Left kidney (tissue), 2 donors: ENCODE data around the gene CCNT1. TPM values are rescaled to one million over a fixed set of nuclear protein-coding genes. Genes with fewer than 3 reads are reported as not detected.
A peak's percentile ranks its signal among the peaks of the same experiment; 100 is the strongest.
"Not testable (repeated sequence)": the region's sequence is repeated elsewhere in the genome, so short reads cannot be mapped to it uniquely, and the experiment has no call there.

Experiments
- DNase-seq: peaks from one replicate; pipeline ENCODE4 v3.0.0-alpha.2; 2013
- polyA plus RNA-seq: library from polyadenylated mRNA; unstranded; fragments of 120-200 nt; gene quantifications from one replicate; pipeline ENCODE4 v1.2.1, GENCODE V29; 2013; ENCODE audit not compliant: insufficient read length

Gene CCNT1
- polyA plus RNA-seq, 1 donor = 40.2 TPM

DNA sequence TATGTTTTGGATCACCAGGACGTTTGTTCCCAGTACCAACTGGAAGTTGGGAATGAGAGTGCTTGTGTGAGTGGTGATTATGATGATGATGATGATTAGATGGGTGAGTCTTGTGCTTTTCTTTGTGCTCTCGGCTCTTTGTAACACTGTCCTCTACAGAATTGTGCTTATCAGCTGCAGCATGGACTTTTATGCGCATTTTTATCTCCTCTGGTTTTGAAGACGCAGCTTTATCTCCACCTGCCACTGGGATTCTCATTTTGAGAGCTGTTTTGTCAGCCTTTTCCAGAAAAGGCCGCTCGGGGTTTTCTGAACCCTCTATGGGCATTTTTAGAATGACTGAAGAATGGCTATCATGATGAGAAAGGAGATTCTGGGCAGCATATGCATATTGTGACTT is 22.9 kb downstream of the CCNT1 start:
- no peak for DNase-seq

DNA sequence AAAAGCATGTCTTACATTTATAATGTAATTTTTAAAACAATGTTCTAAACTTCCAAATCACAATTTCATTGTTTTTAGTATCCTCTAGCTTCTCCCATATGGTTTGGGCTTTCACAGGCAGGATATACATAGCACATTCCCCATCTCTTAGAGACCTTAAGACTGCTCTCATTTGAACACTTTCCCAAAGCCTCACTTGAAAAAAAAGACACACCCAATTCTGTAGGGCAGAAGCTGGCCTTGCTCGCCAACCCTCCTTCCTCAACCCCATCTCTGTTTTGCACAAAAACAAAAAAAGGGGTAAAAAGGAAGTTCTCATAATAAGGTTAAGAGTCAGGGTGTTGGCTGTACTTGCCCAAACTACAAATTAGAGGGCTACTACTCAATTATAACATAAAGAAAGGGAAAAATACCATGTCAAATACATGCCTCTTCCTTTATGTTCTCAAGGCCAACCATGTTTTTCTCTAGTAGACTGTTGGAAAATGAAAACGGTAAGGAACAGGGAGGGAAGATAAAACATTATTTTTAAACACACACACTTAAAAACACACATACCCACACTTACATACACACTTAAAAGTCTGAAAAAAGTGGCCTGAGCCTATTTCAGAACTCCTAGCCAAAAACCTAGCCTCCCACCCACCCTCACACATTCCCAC is 24.6 kb downstream of the CCNT1 start:
- DNase-seq = no peak

DNA sequence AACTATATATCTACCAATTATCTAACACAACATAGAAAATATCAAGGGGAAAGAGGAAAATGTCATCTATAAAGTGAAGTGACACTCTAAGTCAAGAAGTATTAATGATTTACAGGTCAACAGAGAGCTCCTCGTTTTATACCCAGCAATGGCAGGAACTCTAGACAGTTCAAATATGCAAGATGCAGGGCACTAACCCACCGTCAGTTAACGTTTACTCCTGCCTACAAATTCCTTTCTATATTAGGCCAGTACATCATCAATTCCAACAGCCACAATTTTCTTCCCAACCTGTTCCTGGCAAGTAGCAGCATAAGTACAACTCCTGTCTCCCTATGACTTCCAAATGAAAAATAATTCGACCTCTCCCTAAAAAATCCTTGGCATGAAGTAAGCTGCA is 25.5 kb downstream of the CCNT1 start:
- no peak for DNase-seq

DNA sequence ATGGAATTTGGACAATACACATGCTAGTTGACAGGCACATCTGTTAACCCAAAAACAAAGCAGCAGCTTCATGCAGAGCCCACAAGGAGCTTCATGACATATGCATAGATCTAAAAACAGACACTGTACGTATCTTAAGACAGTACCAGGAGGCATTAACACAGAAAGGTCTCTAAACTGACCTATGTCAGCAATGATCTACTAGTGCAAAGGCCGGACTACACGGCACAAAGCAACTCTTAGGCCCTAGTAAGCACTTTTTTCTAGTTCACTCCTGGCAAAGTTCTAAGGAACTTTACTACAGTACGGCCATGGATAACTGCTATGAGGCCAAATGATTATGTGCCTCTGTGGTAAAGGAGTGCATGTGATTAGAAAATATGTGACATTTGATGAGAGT is 26.1 kb downstream of the CCNT1 start:
- no peak for DNase-seq

DNA sequence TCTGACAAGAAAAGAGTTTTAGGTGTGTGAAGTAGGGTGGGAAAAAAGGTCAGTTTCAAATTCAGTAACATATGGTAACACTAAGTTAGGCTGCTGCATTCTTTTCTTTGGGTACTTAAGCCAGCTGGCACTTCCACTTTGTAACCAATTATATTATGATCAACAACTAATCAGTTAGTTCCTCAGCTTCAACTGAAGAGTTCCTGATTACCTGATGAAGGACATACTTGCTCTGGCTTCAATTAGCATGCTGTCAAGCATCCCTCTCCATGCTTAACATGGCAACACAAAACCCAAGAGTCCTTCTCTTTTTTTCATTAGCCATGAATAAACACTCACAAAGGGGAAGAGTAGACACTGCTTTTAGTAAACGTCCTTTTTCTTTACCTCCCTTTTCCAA is 27.7 kb downstream of the CCNT1 start:
- DNase-seq = no peak

DNA sequence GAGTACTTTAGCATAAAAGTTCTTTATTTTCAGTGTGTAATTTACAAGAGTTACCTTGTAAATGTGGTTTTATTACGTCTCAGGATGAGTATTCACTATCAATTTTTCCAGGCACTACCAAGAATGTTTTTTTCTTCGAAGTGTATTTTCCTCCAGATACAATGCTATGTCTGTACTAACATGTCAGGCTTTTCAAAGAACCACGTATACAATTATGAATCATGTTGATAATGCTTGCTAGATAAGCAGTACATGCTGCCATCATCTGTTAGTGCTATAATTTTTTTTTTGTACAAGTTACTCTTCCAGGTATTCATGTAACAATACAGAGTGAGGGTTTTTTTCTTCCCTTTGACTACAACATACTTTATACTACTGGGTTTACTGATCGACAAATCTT is 28.9 kb downstream of the CCNT1 start:
- no peak for DNase-seq

DNA sequence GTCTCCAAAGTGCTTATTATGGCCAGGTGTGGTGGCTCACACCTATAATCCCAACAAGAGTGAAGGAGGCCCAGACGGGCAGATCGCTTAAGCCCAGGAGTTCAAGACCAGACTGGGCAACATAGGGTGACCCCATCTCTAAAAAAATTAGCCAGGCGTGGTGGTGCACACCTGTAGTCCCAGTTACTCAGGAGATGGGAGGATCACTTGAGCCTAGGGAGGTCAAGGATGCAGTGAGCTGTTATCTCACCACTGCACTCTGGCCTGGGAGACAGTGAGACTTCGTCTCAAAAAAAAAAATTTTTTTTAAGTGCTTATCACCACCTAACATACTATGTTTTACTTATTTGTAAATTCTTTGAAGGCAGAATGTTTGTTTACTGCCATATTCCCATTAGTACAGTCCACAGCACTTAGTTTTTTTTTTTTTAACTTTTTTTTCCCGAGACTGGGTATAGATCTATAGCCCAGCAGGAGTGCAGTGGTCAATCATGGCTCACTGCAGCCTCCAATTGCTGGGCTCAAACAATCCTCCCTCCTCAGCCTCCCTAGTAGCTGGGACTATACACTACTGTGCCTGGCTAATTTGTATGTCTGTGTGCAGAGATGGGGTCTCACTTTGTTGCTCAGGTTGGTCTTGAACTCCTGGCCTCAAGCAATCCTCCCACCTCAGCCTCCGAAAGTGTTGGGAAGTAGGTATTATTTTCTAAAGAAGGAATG is 29.7 kb downstream of the CCNT1 start:
- no peak for DNase-seq

DNA sequence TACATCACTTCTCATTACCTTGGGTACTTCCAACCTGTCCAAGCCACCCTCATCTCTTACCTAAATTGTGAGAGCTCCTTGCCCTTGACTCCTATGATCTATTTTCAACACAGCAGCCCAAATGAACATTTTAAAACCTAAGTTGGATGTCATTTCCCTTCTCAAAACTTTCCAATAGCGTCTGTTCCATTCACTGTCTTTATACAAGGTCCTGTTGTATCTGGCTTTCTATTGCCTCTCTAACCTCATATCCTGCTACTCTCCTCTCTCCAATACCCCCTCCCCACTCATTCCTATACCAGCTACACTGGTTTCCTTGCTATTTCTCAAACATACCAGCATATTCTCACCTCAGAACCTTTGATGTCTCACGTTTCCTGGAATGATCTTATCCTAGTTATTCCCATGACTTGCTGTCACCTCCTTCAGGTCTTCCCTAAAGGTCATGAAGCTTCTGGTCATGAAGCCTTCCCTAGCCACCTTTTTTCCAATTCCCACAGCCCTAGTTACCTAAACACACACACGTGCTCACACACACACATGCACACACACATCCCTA is 30.4 kb downstream of the CCNT1 start:
- DNase-seq = no peak

DNA sequence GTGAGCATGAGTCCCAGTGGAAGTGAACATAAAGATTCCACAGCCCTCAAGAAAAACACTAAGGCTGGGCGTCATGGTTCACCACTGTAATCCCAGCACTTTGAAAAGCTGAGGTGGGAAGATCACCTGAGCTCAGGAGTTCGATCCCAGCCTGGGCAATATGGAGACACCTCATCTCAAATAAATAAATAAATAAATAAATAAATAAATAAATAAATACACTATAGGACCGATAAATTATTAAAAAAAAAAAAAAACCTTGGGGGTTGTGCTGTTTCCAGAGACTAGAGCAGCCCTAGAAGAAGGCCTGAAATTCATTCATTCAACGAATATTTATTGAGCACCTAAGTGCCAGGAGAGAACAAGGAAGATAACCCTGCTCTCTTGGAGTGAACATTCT is 33.0 kb downstream of the CCNT1 start:
- DNase-seq = no peak

DNA sequence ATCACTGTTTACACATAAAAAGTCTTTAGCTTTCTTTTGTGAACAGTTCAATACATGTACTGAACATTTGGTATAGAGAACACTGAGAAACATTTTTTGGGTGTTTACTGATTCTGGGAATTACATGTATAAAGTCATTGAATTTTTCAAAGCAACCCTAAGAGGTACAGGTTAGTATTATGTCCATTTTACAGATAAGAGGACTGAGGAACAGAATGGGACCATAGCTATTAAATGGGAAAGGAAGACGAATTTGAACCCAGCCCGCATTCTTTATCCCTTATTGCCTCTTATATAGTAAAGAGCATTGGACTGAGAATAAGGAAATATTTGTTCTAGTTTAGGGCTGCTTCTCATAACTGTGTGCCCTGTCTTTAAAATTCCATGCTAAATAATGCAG is 33.6 kb downstream of the CCNT1 start:
- no peak for DNase-seq

DNA sequence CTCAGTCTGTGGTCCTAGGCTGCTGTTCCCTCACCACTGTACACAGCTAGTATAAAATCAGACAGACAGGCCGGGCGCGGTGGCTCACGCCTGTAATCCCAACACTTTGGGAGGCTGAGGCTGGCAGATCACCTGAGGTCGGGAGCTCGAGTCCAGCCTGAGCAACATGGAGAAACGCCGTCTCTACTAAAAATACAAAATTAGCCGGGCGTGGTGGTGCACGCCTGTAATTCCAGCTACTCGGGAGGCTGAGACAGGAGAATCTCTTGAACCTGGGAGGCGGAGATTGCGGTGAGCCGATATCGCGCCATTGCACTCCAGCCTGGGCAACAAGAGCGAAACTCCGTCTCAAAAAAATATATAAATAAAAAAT is 34.0 kb downstream of the CCNT1 start:
- not testable (repeated sequence) for DNase-seq

DNA sequence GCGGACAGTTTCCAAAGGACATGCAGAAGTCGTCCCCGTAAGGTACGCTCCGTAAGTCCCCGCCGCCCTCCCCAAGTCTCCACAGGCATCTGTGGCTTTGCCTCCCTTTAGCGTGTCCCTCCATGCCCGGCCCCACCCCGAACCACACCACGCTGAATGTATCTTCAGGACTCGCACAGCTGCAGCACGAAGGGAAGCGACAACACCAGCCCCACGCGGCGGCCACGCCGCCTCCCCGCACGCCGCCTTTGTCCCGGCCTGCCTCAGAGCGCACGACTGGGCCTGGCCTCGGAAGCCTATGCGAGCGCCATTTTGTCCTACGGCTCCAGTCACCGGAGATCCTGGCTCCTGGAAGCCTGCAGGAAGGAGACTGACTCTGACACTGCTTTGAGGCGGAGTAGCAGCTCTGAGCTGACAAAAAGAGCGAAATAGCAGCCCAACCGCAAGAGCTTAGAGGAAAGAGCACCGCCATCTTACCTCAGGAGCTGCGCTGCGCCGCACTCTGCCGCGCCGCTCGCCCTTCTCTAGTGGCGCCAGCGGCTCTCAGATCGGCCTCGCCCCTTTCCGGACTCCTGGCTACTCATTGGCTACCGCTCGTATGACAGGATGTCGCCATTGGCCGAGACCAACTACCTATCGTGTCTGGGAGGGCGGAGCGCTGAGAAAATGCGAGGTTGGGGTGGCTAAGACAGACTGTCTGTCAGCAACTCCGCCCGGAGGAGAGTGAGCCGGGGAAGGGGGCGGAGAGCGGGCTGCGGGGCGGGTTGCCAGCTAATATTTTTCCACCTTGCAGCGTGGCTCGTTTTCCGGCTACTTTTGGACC is 34.6 kb downstream of the CCNT1 start, which contains the start of gene KANSL2:
KANSL2 (minus strand) TSS at position 529 of the 823 bp plus-strand sequence. CDS start 606 bp downstream, outside the sequence.
- DNase-seq = peak; percentile 98

DNA sequence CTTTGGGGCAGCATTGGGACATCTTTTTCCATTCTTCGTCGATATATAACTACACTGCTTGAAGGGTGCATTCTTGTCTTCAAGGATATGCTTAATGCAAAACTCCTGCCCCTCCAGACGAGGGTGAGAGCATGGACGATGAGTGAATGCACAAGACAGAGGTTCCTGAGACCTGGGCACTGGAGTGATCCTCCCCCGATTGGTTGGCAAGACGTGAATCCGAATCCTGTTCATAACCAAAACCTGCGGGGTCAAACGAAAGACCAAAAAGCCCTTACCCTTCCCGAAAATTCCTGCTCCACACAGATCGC is 35.2 kb downstream of the CCNT1 start:
- no peak for DNase-seq

DNA sequence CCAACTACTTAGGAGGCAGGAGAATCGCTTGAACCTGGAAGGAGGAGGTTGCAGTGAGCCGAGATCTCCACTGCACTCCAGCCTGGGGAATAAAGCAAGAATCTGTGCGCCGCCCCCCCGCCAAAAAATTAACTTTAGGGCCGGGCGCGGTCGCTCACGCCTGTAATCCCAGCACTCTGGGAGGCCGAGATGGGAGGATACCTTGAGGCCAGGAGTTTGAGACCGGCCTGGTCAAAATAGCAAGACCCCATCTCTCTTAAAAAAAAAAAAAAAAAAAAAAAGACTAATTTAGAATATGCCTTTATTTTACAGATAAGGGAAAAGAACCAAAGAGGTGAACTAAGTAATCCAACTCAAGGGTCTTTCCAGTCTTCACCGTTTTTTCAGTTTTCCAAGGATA is 35.6 kb downstream of the CCNT1 start:
- DNase-seq = no peak

DNA sequence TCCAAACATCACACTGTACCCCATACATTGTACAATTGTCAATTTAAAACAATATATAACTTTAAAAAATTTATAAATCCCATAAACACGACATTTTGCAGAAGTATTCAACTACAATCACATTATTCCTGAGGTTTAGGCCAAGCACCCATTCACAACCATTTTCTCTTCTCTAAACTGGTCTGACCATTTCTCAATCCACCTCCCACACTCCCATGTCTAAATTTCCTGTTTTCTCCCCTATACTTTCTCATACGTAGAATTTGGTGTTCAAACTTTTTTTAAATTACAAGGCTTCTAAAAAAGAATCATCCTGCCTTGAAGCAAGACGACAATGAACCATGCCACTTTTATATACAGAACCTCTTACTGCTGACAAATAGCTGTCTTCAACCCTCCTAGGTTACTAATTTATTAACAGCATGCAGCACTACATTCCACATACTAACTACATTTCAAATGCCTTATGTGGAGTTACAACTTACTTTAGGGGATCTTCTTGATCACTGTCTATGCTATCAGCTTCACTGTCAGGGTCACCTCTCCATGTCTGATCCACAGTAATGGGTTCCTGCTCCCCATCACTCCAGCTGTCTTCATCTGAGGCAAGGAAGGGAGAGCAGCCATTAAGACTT is 37.8 kb downstream of the CCNT1 start:
- DNase-seq = no peak

DNA sequence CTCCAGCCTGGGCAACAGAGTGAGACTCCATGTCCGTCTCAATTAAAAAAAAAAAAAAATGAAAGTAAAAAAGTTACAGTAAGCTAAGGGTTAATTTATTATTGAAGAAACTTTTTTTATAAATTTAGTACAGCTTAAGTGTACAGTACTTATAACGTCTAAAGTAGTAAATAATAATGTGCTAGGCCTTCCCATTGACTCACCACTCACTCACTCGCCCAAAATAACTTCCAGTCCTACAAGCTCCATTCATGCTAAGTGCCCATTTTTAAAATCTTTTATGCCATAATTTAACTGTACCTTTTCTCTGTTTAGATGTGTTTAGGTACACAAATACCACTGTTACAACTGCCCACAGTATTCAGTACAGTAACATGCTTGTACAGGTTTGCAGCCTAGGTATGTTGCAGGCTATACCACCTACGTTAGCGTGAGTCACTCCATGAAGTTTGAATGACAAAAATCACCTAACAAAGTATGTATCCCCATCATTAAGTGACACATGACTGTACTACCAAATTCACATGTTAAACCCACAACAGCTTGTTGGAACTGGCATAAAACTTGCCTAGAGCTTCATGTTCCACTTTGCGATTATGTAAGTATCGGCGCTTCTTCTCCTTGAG is 45.2 kb downstream of the CCNT1 start:
- DNase-seq = no peak

DNA sequence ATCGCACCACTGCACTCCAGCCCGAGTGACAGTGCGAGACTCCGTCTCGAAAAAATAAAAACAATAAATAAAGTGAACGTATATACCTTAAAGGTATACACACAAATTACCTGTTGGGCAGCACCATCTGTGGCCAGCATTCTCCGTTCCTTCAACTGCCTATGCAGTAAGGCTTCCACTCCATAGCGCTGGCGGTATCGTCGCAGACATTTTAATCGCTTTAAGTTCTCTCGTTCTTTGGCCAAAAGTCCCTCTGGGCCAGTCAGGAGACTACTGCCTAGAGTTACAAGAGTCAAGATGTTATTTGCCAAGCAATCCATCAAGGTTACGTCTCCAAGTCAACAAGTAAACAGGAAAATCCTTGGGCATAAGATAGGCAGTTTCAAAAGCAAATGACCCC is 47.5 kb downstream of the CCNT1 start:
- no peak for DNase-seq

DNA sequence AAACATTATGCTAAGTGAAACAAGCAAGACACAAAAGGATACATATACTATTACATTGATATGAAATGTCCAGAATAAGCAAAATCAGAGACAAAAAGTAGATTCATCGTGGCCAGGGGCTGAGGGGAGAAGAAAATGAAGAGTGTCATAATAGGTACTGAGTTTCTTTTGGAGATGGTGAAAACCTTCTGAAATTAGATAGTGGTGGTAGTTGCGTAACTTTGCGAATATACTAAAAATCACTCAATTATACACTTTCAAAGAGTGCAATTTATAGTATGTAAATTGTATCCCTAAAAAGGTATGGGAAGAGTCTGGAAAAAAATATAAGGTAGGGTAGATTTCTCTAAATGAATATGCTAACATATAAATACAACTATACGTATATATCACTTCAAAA is 56.6 kb downstream of the CCNT1 start:
- no peak for DNase-seq

DNA sequence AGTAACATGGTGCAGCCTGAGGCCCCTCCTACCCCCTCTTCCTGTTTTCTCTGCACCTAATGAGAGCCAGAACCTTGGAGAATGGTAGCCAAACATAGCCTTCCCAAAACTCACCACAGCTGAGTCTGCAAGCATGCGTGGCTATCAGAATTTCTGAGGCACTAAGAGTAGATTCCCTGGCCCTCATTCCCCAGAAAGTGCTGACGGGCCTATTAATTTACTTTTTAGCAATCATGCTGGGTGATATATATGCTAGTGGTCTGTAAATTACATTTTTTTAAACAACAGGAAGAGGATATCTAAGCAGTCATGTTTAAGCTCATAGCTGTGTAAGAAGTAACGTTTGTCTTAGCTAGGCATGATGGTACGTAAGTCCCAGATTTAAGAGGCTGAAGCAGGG is 64.8 kb downstream of the CCNT1 start:
- DNase-seq = no peak

DNA sequence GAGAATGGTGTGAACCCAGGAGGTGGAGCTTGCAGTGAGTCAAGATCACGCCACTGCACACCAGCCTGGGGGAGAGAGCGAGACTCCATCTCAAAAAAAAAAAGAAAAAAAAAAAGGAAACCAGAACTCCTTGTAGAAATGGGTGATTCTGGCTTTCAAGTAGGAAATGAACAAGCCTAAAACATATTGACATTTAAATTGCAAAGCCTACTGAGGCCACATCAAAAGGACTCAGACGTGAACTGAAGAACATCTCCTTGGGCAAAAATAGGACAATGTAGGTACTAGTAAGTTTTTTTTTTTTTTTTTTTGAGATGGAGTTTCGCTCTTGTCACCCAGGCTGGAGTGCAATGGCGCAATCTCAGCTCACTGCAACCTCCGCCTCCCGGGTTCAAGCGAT is 71.2 kb downstream of the CCNT1 start:
- DNase-seq = not testable (repeated sequence)

DNA sequence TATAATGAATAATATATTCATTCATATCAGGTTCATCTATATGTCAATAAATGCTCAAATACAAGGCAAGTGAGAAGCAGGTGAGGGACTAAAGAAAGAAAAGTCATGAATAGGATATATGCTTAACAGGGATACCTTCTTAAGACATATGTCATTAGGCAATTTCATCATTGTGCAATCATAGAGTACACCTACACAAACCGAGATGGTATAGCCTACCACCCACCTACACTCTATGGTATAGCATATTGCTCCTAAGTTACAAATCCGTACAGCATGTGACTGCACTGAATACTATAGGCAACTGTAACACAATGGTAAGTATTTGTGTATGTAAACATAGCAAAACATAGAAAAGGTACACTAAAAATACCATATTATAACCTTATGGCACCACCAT is 73.5 kb downstream of the CCNT1 start:
- no peak for DNase-seq
